IPS-NIHi7 (cell line): ENCODE data around the gene AADAT.
"Not testable (repeated sequence)": the region's sequence is repeated elsewhere in the genome, so short reads cannot be mapped to it uniquely, and the experiment has no call there.

Experiments used
- DNase-seq: peaks from one replicate; pipeline ENCODE4 v3.0.0; 2012; ENCODE audit warnings: mixed read lengths; ENCODE audit errors: extremely low spot score

The AADAT gene

GRCh38 chr4:170090352-170091052 is 746 bp upstream of the AADAT start:
- DNase-seq: no peak

GRCh38 chr4:170089274-170089667 is 485 bp downstream of the AADAT start:
- peak; percentile 49 for DNase-seq

GRCh38 chr4:170088716-170089115 is 1.0 kb downstream of the AADAT start:
- no peak for DNase-seq

GRCh38 chr4:170087163-170087700 is 2.5 kb downstream of the AADAT start:
- DNase-seq: no peak

GRCh38 chr4:170083541-170083940 is 6.2 kb downstream of the AADAT start:
- no peak for DNase-seq

- DNase-seq: no peak
Measured at GRCh38 chr4:170080496-170080895, 9.3 kb downstream of the AADAT start.

GRCh38 chr4:170079981-170080380 is 9.8 kb downstream of the AADAT start:
- no peak for DNase-seq

- no peak for DNase-seq
Measured at GRCh38 chr4:170071196-170071595, 18.6 kb downstream of the AADAT start.

GRCh38 chr4:170068438-170069128 is 21.2 kb downstream of the AADAT start:
- no peak for DNase-seq

- no peak for DNase-seq
Measured at GRCh38 chr4:170059421-170059820, 30.3 kb downstream of the AADAT start.

- no peak for DNase-seq
Measured at GRCh38 chr4:170058826-170059225, 30.9 kb downstream of the AADAT start.

GRCh38 chr4:170057866-170058265 is 31.9 kb downstream of the AADAT start:
- DNase-seq: no peak

GRCh38 chr4:170052919-170053318 is 36.8 kb downstream of the AADAT start:
- DNase-seq: no peak

GRCh38 chr4:170051402-170051801 is 38.4 kb downstream of the AADAT start:
- no peak for DNase-seq

- DNase-seq: no peak
Measured at GRCh38 chr4:170049766-170050165, 40.0 kb downstream of the AADAT start.

- DNase-seq: peak; percentile 21
Measured at GRCh38 chr4:170047771-170048354, 41.9 kb downstream of the AADAT start.

GRCh38 chr4:170046156-170046555 is 43.6 kb downstream of the AADAT start:
- not testable (repeated sequence) for DNase-seq

- no peak for DNase-seq
Measured at GRCh38 chr4:170040031-170040680, 49.6 kb downstream of the AADAT start.

- no peak for DNase-seq
Measured at GRCh38 chr4:170038769-170039168, 51.0 kb downstream of the AADAT start.

GRCh38 chr4:170038232-170038631 is 51.5 kb downstream of the AADAT start:
- no peak for DNase-seq

GRCh38 chr4:170037481-170037880 is 52.3 kb downstream of the AADAT start:
- no peak for DNase-seq

GRCh38 chr4:170035845-170036244 is 53.9 kb downstream of the AADAT start:
- DNase-seq: no peak
